ENCODE results near the gene CDYL.
A peak's percentile ranks its signal among the peaks of the same experiment; 100 is the strongest.

Gene CDYL

GRCh38 chr6:4776131-4776492 is at the start of gene CDYL:
Gene CDYL, plus strand, starts transcription at chr6:4776404. Its CDS starts 380 bp downstream, at chr6:4776784.
- DNase-seq: peak; percentile 90

GRCh38 chr6:4726645-4727044 is 49.6 kb upstream of the CDYL start:
- no peak for DNase-seq

GRCh38 chr6:4727217-4727616 is 49.0 kb upstream of the CDYL start:
- no peak for DNase-seq

- peak; percentile 24 for DNase-seq
These were observed 48.4 kb upstream of the CDYL start for GRCh38 chr6:4727671-4728435.

GRCh38 chr6:4728436-4728769 is 47.8 kb upstream of the CDYL start:
- DNase-seq: no peak

- no peak for DNase-seq
These were observed 47.3 kb upstream of the CDYL start for GRCh38 chr6:4728926-4729325.

GRCh38 chr6:4731996-4732395 is 44.2 kb upstream of the CDYL start:
- no peak for DNase-seq

- no peak for DNase-seq
These were observed 43.4 kb upstream of the CDYL start for GRCh38 chr6:4732691-4733315.

- DNase-seq: no peak
These were observed 39.8 kb upstream of the CDYL start for GRCh38 chr6:4736371-4736873.

- no peak for DNase-seq
These were observed 36.2 kb upstream of the CDYL start for GRCh38 chr6:4740032-4740431.

- no peak for DNase-seq
These were observed 33.1 kb upstream of the CDYL start for GRCh38 chr6:4743062-4743461.

GRCh38 chr6:4743926-4744325 is 32.3 kb upstream of the CDYL start:
- DNase-seq: no peak

GRCh38 chr6:4747588-4747987 is 28.6 kb upstream of the CDYL start:
- no peak for DNase-seq

- no peak for DNase-seq
These were observed 24.3 kb upstream of the CDYL start for GRCh38 chr6:4751823-4752464.

- no peak for DNase-seq
These were observed 20.0 kb upstream of the CDYL start for GRCh38 chr6:4756247-4756646.

- DNase-seq: no peak
These were observed 16.2 kb upstream of the CDYL start for GRCh38 chr6:4759997-4760396.

GRCh38 chr6:4760773-4761172 is 15.4 kb upstream of the CDYL start:
- no peak for DNase-seq

- DNase-seq: no peak
These were observed 13.9 kb upstream of the CDYL start for GRCh38 chr6:4762294-4762693.

- DNase-seq: no peak
These were observed 12.3 kb upstream of the CDYL start for GRCh38 chr6:4763921-4764320.

- no peak for DNase-seq
These were observed 7.4 kb upstream of the CDYL start for GRCh38 chr6:4768815-4769214.

GRCh38 chr6:4772750-4773149 is 3.5 kb upstream of the CDYL start:
- no peak for DNase-seq

GRCh38 chr6:4773181-4773580 is 3.0 kb upstream of the CDYL start:
- peak; percentile 26 for DNase-seq

- DNase-seq: no peak
These were observed 1.9 kb upstream of the CDYL start for GRCh38 chr6:4774296-4774695.

All from stimulated activated CD4-positive, alpha-beta T cell treated with anti-CD3 and anti-CD28 coated beads, Interleukin-15, amount 100 ng/mL, for 24 hours (primary cell).